Natural killer cell (primary cell): Measurements from ENCODE around the gene LRRC8E. TPM values are rescaled to one million over a fixed set of nuclear protein-coding genes. Genes with fewer than 3 reads are reported as not detected.
A peak's percentile ranks its signal among the peaks of the same experiment; 100 is the strongest.

Experiments
- ATAC-seq, 3 donors: fragments of 150-1000 bp in 2 of 3; fragments of 200-7000 bp in 1 of 3; cut with Tn5 transposase; 1 replicate in 1 of 3; 2 replicates in 2 of 3; pipeline ENCODE4 v1.10.0; 2021; ENCODE audit warnings: mild to moderate bottlenecking in 2 of 3, moderate library complexity in 2 of 3
- DNase-seq, 2 donors: peaks; one replicate each; pipeline versions ENCODE4 v3.0.0 to v3.0.0-alpha.2; 2013 to 2021; ENCODE audit warnings: mixed read lengths in 1 of 2
- H3K27ac ChIP-seq: one replicate; pipeline ENCODE4 v1.5.1; 2013; ENCODE audit warnings: mild to moderate bottlenecking, low read length
- H3K27me3 ChIP-seq: one replicate; pipeline ENCODE4 v1.6.1; 2013; ENCODE audit warnings: low read length; ENCODE audit not compliant: control insufficient read depth, insufficient read depth
- H3K36me3 ChIP-seq: one replicate; pipeline ENCODE4 v1.6.1; 2013; ENCODE audit warnings: low read length; ENCODE audit not compliant: control insufficient read depth, insufficient read depth
- H3K4me1 ChIP-seq: one replicate; pipeline ENCODE4 v1.6.1; 2013; ENCODE audit warnings: low read length; ENCODE audit not compliant: control insufficient read depth, insufficient read depth
- H3K4me3 ChIP-seq: one replicate; pipeline ENCODE4 v1.5.1; 2013; ENCODE audit warnings: low read length
- H3K9me3 ChIP-seq: one replicate; pipeline ENCODE4 v1.6.1; 2013; ENCODE audit warnings: low read length; ENCODE audit not compliant: control insufficient read depth, insufficient read depth
- H3K27ac Mint-ChIP-seq, 2 donors: one replicate each; pipeline ENCODE4 v1.8.0; 2022; ENCODE audit warnings: mild to moderate bottlenecking in 2 of 2, mixed read lengths in 2 of 2, moderate library complexity in 1 of 2
- H3K27me3 Mint-ChIP-seq, 2 donors: one replicate each; pipeline ENCODE4 v1.8.0; 2022; ENCODE audit warnings: low read depth in 2 of 2, mixed read lengths in 2 of 2
- H3K36me3 Mint-ChIP-seq: one replicate; pipeline ENCODE4 v1.8.0; 2022; ENCODE audit warnings: mixed read lengths
- H3K4me1 Mint-ChIP-seq, 2 donors: one replicate each; pipeline ENCODE4 v1.8.0; 2022; ENCODE audit warnings: mixed read lengths in 2 of 2
- H3K4me3 Mint-ChIP-seq: one replicate; pipeline ENCODE4 v1.8.0; 2022; ENCODE audit warnings: mild to moderate bottlenecking, moderate library complexity, mixed read lengths
- H3K9me3 Mint-ChIP-seq, 2 donors: one replicate each; pipeline ENCODE4 v1.8.0; 2022; ENCODE audit warnings: mixed read lengths in 2 of 2
- WGBS: methylation state at CpG from one replicate; pipeline ENCODE4 v1.1.7; 2013; ENCODE audit warnings: missing lambda C conversion rate; ENCODE audit not compliant: insufficient coverage; 5-methylcytosine and 5-hydroxymethylcytosine counted together
- intact Hi-C: fragments of 100-400 bp; cut with micrococcal nuclease; formaldehyde crosslinking; loops from one replicate; pipeline ENCODE4 v1.14.2; 2022
- total RNA-seq, 4 donors: library from RNA; stranded (reverse); fragments of 120-200 nt in 1 of 4; gene quantifications; one replicate each; pipeline versions ENCODE4 v1.2.3 to v1.2.4, GENCODE V29; 2013 to 2022
- TF ChIP-seq, protein P1 (sequence below): fragments of 200-600 bp; IDR thresholded peaks from one replicate; pipeline ENCODE4 v1.8.0; 2022; ENCODE audit warnings: antibody characterized with exemption

LRRC8E gene
- total RNA-seq, 3 donors from 2014 or later (not counting 1 experiment from before 2014, with no cell fraction given), result not detected

- intact Hi-C loops, result no loop called here
- peaks cover 14% of the 10 kb centered on the region for H3K4me1 ChIP-seq
- no peak overlapping the region for H3K27ac ChIP-seq
- no peaks in the 10 kb centered on the region for H3K9me3 ChIP-seq
- TF ChIP-seq, protein P1, sequence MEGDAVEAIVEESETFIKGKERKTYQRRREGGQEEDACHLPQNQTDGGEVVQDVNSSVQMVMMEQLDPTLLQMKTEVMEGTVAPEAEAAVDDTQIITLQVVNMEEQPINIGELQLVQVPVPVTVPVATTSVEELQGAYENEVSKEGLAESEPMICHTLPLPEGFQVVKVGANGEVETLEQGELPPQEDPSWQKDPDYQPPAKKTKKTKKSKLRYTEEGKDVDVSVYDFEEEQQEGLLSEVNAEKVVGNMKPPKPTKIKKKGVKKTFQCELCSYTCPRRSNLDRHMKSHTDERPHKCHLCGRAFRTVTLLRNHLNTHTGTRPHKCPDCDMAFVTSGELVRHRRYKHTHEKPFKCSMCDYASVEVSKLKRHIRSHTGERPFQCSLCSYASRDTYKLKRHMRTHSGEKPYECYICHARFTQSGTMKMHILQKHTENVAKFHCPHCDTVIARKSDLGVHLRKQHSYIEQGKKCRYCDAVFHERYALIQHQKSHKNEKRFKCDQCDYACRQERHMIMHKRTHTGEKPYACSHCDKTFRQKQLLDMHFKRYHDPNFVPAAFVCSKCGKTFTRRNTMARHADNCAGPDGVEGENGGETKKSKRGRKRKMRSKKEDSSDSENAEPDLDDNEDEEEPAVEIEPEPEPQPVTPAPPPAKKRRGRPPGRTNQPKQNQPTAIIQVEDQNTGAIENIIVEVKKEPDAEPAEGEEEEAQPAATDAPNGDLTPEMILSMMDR, result no peak
- WGBS, result 91% methylated on average over 7 of the region's 7 CpGs
- DNase-seq, result no peak
- Mint-ChIP-seq H3K27me3 (no peaks in the 10 kb centered on the region), H3K4me1 (peaks cover 0 to 14% of the 10 kb centered on the region in 2 donors), H3K27ac (peak overlapping the region in 1 of 2 donors; percentile 80), H3K9me3 (no peaks in the 10 kb centered on the region), H3K36me3 (no peaks in the 10 kb centered on the region), H3K4me3 (no peak overlapping the region)
- no peaks in the 10 kb centered on the region for H3K27me3 ChIP-seq
- H3K36me3 ChIP-seq, result peaks cover 49% of the 10 kb centered on the region
- H3K4me3 ChIP-seq, result no peak overlapping the region
- no peak for ATAC-seq
These were observed 42.5 kb downstream of the LRRC8E start for GRCh38 chr19:7930765-7931164.

DNA sequence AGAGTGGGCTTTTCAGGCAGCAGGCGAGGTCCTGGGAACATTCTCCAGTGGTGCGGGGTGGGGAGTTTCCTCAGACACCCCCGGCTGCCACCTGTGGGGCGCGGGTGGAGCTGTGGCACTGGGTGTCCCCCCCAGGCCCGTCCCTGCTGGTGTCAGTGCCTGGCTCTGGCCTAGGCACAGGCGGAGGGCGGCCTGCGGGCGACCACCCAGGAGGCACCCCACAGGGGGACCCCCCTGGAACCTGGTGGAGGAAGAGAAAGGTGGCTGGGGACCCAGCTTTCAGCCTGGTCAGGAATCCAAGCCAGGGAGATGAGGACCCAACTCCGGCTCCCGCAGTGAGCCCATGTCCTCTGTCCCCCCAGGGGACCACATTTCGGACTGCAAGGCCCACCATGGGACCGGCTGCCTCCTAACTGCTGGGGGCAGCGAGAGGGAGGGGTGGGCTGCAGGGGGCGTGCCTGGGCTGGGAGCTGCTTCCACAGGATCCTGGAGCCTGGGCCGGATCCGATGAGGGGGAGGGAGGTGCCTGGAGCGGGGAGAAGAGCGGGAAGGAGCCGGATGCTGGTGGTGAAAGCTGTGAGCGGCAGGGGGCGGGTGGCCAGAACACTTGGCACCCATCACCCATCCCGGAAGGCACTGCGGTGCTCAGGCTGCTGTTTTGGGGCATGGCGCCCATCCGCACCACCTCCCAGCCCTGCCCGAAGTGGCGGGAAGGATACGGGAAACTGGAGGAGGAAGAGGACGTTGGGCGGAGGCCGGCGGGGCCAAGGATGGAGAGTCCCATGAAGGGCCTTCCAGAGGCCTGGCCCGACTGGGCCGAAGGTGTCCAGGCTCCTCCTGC is 43.1 kb downstream of the LRRC8E start:
- no peaks in the 10 kb centered on the region for H3K36me3 Mint-ChIP-seq
- TF ChIP-seq, protein P1, result no peak
- 96% methylated on average over 36 of the region's 36 CpGs for WGBS
- peaks cover 0 to 11% of the 10 kb centered on the region in 2 donors for H3K4me1 Mint-ChIP-seq
- no peaks in the 10 kb centered on the region for H3K9me3 Mint-ChIP-seq
- peak overlapping the region in 1 of 2 donors; percentile 80 for H3K27ac Mint-ChIP-seq
- no peaks in the 10 kb centered on the region for H3K9me3 ChIP-seq
- DNase-seq, result no peak
- H3K4me1 ChIP-seq, result peaks cover 10% of the 10 kb centered on the region
- no peak overlapping the region for H3K27ac ChIP-seq
- H3K36me3 ChIP-seq, result peaks cover 53% of the 10 kb centered on the region
- H3K27me3 ChIP-seq, result no peaks in the 10 kb centered on the region
- intact Hi-C loops, result no loop called here
- H3K4me3 Mint-ChIP-seq, result no peak overlapping the region
- no peak for ATAC-seq
- no peak overlapping the region for H3K4me3 ChIP-seq
- H3K27me3 Mint-ChIP-seq, result no peaks in the 10 kb centered on the region

DNA sequence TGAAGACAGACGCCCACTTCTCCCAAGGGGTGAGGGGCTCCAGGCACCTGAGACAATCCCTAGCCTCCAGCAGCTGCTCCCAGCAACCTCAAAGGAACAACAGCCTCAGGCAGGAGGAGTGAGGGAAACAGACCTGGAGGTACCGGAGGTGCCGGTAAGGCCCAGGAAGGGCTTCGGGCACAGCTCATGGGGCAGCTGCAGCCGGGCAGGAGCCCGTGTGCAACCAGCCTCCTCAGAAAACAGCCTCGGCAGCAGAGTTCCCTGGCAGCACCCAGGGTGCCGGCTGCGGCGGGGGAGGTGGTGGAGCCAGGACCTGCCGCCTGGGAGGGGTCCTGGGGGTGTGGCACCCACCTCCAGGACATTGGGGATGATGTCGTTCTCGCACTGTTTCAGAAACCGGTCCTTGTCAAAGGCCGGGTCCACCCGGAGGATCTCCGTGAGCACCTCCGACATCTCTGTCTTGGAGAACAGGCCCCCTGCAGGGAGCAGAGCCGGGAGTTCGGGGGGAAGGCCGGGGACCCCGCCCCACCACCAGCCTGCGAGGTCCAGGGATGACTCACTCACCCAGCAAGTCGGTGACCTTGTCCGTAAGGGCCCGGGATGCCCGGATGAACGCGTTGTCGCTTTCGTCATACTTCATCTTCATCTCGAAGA is 44.1 kb downstream of the LRRC8E start:
- ATAC-seq (no peak), DNase-seq (no peak)
- H3K27ac ChIP-seq, result no peak overlapping the region
- Mint-ChIP-seq H3K27ac (no peak overlapping the region), H3K36me3 (no peaks in the 10 kb centered on the region), H3K27me3 (no peaks in the 10 kb centered on the region), H3K4me3 (no peak overlapping the region), H3K9me3 (no peaks in the 10 kb centered on the region), H3K4me1 (peaks cover 0 to 8% of the 10 kb centered on the region in 2 donors)
- H3K27me3 ChIP-seq, result no peaks in the 10 kb centered on the region
- H3K4me1 ChIP-seq, result peaks cover 9% of the 10 kb centered on the region
- no peak overlapping the region for H3K4me3 ChIP-seq
- H3K9me3 ChIP-seq, result no peaks in the 10 kb centered on the region
- TF ChIP-seq, protein P1, result no peak
- intact Hi-C loops, result no loop called here
- peaks cover 59% of the 10 kb centered on the region for H3K36me3 ChIP-seq
- WGBS, result 97% methylated on average over 31 of the region's 32 CpGs
